ENCODE data around the gene PHLDA3. TPM values are rescaled to one million over a fixed set of nuclear protein-coding genes. Genes with fewer than 3 reads are reported as not detected.

Gene PHLDA3
- total and polyA plus RNA-seq, 4 donors, result 12.8 to 73.2 (median 38.9) TPM

DNA sequence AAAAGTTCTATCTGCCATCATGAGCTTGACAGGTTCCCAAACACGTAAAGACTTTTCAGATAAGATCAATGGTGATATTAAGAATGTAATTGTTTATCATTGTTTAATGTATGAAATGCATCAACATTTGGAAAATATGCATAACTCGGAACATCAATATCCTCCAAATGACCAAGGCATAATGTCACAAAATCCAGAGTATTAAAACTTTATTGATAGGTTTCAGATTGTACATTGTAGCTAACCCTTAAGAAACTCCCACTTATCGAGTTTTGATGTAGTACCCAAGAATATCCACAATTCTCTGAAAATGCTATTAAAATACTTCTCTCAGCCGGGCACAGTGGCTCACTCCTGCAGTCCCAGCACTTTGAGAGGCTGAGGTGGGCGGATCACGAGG, 35.4 kb downstream of the PHLDA3 start:
- TF ChIP-seq, protein P1, sequence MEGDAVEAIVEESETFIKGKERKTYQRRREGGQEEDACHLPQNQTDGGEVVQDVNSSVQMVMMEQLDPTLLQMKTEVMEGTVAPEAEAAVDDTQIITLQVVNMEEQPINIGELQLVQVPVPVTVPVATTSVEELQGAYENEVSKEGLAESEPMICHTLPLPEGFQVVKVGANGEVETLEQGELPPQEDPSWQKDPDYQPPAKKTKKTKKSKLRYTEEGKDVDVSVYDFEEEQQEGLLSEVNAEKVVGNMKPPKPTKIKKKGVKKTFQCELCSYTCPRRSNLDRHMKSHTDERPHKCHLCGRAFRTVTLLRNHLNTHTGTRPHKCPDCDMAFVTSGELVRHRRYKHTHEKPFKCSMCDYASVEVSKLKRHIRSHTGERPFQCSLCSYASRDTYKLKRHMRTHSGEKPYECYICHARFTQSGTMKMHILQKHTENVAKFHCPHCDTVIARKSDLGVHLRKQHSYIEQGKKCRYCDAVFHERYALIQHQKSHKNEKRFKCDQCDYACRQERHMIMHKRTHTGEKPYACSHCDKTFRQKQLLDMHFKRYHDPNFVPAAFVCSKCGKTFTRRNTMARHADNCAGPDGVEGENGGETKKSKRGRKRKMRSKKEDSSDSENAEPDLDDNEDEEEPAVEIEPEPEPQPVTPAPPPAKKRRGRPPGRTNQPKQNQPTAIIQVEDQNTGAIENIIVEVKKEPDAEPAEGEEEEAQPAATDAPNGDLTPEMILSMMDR (IDR thresholded peaks at IDR 0.05; ENCODE audit: control extremely low read depth, extremely low read depth), result no peak
- ATAC-seq (ENCODE audit: insufficient read depth, low FRiP score) (no peak), DNase-seq (no peak)
- H3K4me3 ChIP-seq, result no peak overlapping the region
- peaks cover 0 to 11% (median 0%) of the 10 kb centered on the region in 5 donors for H3K4me1 ChIP-seq (ENCODE audit: control insufficient read depth in 5 of 5, insufficient read depth in 5 of 5, low read length in 5 of 5)
- H3K9ac ChIP-seq (ENCODE audit: insufficient read depth in 1 of 2, low read length in 2 of 2), result no peak overlapping the region
- H3K27me3 ChIP-seq (ENCODE audit: control insufficient read depth in 3 of 3, insufficient read depth in 3 of 3, low read length in 2 of 3), result no peaks in the 10 kb centered on the region
- H3K36me3 ChIP-seq (ENCODE audit: control insufficient read depth in 4 of 4, insufficient read depth in 4 of 4, low read length in 4 of 4), result no peaks in the 10 kb centered on the region
- H3K27ac ChIP-seq (ENCODE audit: low read depth in 1 of 2, low read length in 1 of 2), result no peak overlapping the region
- H3K9me3 ChIP-seq (ENCODE audit: control insufficient read depth in 4 of 4, insufficient read depth in 3 of 4, low read length in 3 of 4), result no peaks in the 10 kb centered on the region
- 83 to 86% methylated on average over 6 of the region's 6 CpGs for WGBS, 2 donors

DNA sequence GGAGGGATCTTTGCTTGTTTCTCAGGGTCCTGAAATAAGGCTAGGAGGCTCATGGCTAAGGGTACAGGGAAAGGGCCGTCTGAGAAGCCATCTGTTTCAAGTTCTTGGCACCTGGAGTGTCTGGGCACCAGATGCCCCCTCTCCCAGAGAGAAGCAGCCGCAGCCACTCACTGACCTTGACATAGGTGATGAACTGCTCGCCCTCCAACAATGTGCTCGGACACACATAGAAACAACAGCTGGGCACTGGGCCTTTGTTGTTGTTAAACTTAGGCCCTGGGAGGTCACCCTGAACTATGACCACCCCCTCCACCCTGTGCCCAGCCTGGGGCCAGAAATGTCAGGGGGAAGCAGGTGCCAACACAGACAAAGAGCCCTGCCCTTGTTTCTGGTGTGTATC, 38.2 kb downstream of the PHLDA3 start:
- no peak overlapping the region for H3K9ac ChIP-seq (ENCODE audit: insufficient read depth in 1 of 2, low read length in 2 of 2)
- no peaks in the 10 kb centered on the region for H3K27me3 ChIP-seq (ENCODE audit: control insufficient read depth in 3 of 3, insufficient read depth in 3 of 3, low read length in 2 of 3)
- no peaks in the 10 kb centered on the region for H3K36me3 ChIP-seq (ENCODE audit: control insufficient read depth in 4 of 4, insufficient read depth in 4 of 4, low read length in 4 of 4)
- no peak for ATAC-seq (ENCODE audit: insufficient read depth, low FRiP score)
- H3K9me3 ChIP-seq (ENCODE audit: control insufficient read depth in 4 of 4, insufficient read depth in 3 of 4, low read length in 3 of 4), result no peaks in the 10 kb centered on the region
- H3K4me1 ChIP-seq (ENCODE audit: control insufficient read depth in 5 of 5, insufficient read depth in 5 of 5, low read length in 5 of 5), result peaks cover 0 to 2% (median 0%) of the 10 kb centered on the region in 5 donors
- DNase-seq, result no peak
- TF ChIP-seq, protein P1 (IDR thresholded peaks at IDR 0.05; ENCODE audit: control extremely low read depth, extremely low read depth), result no peak
- no peak overlapping the region for H3K4me3 ChIP-seq
- H3K27ac ChIP-seq (ENCODE audit: low read depth in 1 of 2, low read length in 1 of 2), result no peak overlapping the region
- WGBS, 2 donors, result 86 to 91% methylated on average over 4 of the region's 4 CpGs

DNA sequence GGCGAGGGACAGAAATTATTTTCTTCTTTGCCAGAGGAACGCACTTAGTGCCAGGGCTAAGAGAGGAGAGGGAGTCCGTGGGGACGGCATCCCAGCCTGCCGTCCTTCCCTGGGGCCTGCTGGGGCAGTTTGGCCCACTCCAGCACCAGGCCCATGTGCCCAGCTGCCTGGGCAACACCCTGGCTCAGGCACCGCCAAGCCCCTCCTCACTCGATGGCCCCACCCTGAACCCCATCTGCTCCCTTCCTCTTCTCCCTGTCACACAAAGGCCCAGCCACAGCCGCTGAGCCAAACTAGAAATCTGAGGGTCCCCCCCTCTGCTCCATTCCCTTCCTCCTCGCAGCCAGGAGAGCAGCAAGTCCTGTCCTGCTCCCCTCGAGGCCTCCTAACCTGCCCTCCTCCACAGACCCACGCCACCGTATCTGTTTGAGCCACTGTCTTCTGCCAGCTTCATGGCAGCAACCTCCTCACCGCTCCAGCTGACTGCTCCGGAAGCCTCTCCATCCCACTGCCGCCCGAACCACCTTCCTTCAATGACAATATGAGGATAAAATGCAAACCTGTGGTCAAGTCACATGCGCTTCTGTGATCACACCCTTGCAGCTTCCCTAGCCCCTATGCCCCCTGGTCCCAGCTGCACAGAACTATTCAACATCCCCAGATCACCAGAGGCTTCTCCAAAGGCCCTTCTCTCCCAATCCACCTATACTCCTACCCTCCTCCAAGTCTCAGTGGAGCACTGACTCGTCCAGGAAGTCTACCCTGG, 39.1 kb downstream of the PHLDA3 start:
- H3K4me1 ChIP-seq (ENCODE audit: control insufficient read depth in 5 of 5, insufficient read depth in 5 of 5, low read length in 5 of 5), result no peaks in the 10 kb centered on the region
- no peaks in the 10 kb centered on the region for H3K36me3 ChIP-seq (ENCODE audit: control insufficient read depth in 4 of 4, insufficient read depth in 4 of 4, low read length in 4 of 4)
- no peak for DNase-seq
- 90 to 91% methylated on average over 18 of the region's 18 CpGs for WGBS, 2 donors
- TF ChIP-seq, protein P1 (IDR thresholded peaks at IDR 0.05; ENCODE audit: control extremely low read depth, extremely low read depth), result no peak
- no peak for ATAC-seq (ENCODE audit: insufficient read depth, low FRiP score)
- H3K9me3 ChIP-seq (ENCODE audit: control insufficient read depth in 4 of 4, insufficient read depth in 3 of 4, low read length in 3 of 4), result no peaks in the 10 kb centered on the region
- no peak overlapping the region for H3K27ac ChIP-seq (ENCODE audit: low read depth in 1 of 2, low read length in 1 of 2)
- no peak overlapping the region for H3K4me3 ChIP-seq
- no peaks in the 10 kb centered on the region for H3K27me3 ChIP-seq (ENCODE audit: control insufficient read depth in 3 of 3, insufficient read depth in 3 of 3, low read length in 2 of 3)
- no peak overlapping the region for H3K9ac ChIP-seq (ENCODE audit: insufficient read depth in 1 of 2, low read length in 2 of 2)
